Myocyte (in vitro differentiated cells): ENCODE measurements around the gene NRSN1. TPM values are rescaled to one million over a fixed set of nuclear protein-coding genes. Genes with fewer than 3 reads are reported as not detected.
A peak's percentile ranks its signal among the peaks of the same experiment; 100 is the strongest.
"Not testable (repeated sequence)": the region's sequence is repeated elsewhere in the genome, so short reads cannot be mapped to it uniquely, and the experiment has no call there.

Source experiments
- DNase-seq: peaks from one replicate; pipeline ENCODE4 v3.0.0-alpha.2; 2012; ENCODE audit warnings: low read depth
- total RNA-seq: library from RNA; depleted of rRNA; stranded (reverse); fragments of >200 nt; gene quantifications from 2 replicates; pipeline ENCODE4 v1.2.3, GENCODE V29; 2014

The NRSN1 gene
- total RNA-seq, 1 donor from 2014 or later = not detected

GRCh38 chr6:24140591-24140990 lies 14.6 kb downstream of the NRSN1 start:
- DNase-seq = peak; percentile 9

GRCh38 chr6:24142733-24143132 lies 16.7 kb downstream of the NRSN1 start:
- DNase-seq = not testable (repeated sequence)

GRCh38 chr6:24145690-24146131 lies 19.7 kb downstream of the NRSN1 start:
- no peak for DNase-seq

GRCh38 chr6:24146871-24147270 lies 20.9 kb downstream of the NRSN1 start:
- DNase-seq = no peak

- DNase-seq = no peak
Measured at GRCh38 chr6:24147511-24148153, 21.6 kb downstream of the NRSN1 start.

- DNase-seq = no peak
Measured at GRCh38 chr6:24148154-24148570, 22.1 kb downstream of the NRSN1 start.

GRCh38 chr6:24148684-24149083 lies 22.7 kb downstream of the NRSN1 start:
- no peak for DNase-seq

GRCh38 chr6:24149296-24149695 lies 23.3 kb downstream of the NRSN1 start:
- no peak for DNase-seq

GRCh38 chr6:24149836-24150235 lies 23.8 kb downstream of the NRSN1 start:
- DNase-seq = no peak

- no peak for DNase-seq
Measured at GRCh38 chr6:24152014-24152413, 26.0 kb downstream of the NRSN1 start.

GRCh38 chr6:24154121-24154520 lies 28.1 kb downstream of the NRSN1 start:
- DNase-seq = no peak

- no peak for DNase-seq
Measured at GRCh38 chr6:24157886-24158285, 31.9 kb downstream of the NRSN1 start.

- no peak for DNase-seq
Measured at GRCh38 chr6:24183584-24183983, 57.6 kb downstream of the NRSN1 start.

- DNase-seq = no peak
Measured at GRCh38 chr6:24186349-24186748, 60.3 kb downstream of the NRSN1 start.

- DNase-seq = no peak
Measured at GRCh38 chr6:24187965-24188577, 62.1 kb downstream of the NRSN1 start.

- no peak for DNase-seq
Measured at GRCh38 chr6:24188578-24189080, 62.6 kb downstream of the NRSN1 start.

GRCh38 chr6:24191346-24191745 lies 65.3 kb downstream of the NRSN1 start:
- no peak for DNase-seq

- DNase-seq = no peak
Measured at GRCh38 chr6:24193364-24193763, 67.3 kb downstream of the NRSN1 start.

GRCh38 chr6:24194978-24195700 lies 69.1 kb downstream of the NRSN1 start:
- no peak for DNase-seq

GRCh38 chr6:24195836-24196597 lies 70.0 kb downstream of the NRSN1 start:
- DNase-seq = no peak
